ENCODE data around the gene ARID2.
A peak's percentile ranks its signal among the peaks of the same experiment; 100 is the strongest.

Gene ARID2

DNA sequence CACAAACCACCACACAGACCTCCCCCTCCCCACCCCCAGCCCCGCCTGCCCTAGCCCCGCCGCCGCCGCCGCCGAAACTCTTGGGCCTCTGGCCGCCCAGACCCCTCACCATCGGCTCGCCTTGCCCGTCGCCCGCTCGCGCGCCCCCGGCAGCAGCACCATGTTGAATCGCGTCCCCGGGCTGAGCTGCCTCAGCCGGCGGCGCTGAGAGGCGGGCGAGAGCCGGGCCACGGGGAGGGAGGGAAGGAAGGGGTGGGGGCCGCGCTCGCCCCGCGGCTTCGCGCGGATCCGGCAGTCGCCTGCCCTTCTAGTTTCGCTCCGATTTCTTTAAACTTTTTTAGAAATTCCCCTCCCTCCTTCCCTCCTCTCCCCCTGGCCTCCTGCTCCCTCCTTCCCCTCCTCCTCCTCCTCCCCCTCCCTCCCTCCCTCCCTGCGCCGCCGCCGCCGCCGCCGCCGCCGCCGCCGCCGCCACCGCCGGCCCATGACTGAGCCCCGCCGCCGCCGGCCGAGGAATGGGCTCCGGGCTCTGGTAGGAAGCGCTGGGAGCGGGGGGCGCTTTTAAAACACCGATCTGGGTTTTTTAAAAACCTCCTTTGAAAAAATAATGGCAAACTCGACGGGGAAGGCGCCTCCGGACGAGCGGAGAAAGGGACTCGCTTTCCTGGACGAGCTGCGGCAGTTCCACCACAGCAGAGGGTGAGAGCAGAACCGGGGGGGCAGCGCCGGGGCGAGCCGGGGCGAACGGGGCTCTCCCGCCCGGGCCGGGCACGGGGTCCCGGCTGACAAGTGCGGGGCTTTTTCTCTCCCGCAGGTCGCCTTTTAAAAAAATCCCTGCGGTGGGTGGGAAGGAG is at the start of gene ARID2:
Gene ARID2, plus strand, starts transcription at position 474 of the 851 bp plus-strand sequence. Its CDS starts 131 bp downstream, at position 605.
- peak; percentile 45 to 47 for DNase-seq (ENCODE audit: low read depth in 2 of 2)

DNA sequence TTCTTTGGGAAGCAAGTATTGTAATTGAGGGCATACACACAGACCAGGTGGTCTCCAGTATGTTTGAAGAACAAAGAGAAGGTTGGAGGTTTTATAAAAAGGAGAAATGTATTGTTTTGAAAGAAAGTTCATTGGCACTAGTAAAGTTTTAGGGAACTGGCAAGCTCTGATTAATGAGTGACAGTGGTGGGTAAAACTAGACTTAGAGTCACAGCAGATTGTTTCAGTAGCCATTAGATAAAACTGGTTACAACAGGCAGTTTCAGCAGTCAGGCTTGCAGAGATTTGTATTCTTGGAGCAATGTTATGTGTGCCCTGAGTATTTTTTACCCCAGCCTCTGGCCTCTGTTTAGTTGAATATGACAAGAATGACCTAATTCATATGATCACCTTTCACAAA is 49.1 kb upstream of the ARID2 start:
- no peak for DNase-seq (ENCODE audit: low read depth in 2 of 2)

- no peak for DNase-seq (ENCODE audit: low read depth in 2 of 2)
These were observed 48.0 kb upstream of the ARID2 start for GRCh38 chr12:45681465-45681864.

DNA sequence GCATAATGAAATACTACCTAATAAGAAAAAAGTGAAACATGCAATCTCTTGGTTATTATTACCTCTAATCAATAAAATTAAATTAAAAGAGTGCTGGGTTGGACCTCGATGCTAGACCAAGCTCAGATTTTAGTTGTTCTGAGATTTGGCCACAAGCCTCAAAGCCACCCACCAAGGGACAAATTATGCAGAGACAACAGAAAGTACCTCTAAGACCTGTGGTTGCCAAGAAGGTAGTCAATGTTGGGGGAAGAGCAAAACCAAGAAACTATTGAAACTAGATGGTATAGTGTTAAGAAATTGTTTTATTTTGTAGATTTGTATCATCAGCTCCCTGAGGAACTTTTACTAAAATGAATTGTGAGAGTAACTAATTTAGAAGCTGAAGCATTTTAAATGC is 43.8 kb upstream of the ARID2 start:
- no peak for DNase-seq (ENCODE audit: low read depth in 2 of 2)

GRCh38 chr12:45687081-45688015 is 42.2 kb upstream of the ARID2 start:
- no peak for DNase-seq (ENCODE audit: low read depth in 2 of 2)

- no peak for DNase-seq (ENCODE audit: low read depth in 2 of 2)
These were observed 41.3 kb upstream of the ARID2 start for GRCh38 chr12:45688183-45688582.

DNA sequence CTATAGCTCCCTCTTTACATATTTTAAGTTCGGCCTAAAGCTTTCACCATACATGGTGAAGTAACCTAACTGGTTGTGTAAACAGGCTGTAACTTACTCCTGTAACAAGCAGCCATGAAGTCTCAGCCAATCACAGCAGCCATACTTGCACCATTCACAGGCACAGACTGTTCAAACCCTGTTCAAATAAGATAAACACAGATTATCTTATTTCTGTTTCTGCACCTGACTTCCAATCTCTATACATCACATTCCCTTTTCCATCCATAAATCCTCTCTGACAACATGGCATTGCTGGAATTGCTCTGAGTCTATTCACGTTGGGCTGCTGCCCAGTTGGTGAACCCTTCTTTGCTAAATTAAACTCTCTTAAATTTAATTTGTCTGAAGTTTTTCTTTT is 34.5 kb upstream of the ARID2 start:
- DNase-seq (ENCODE audit: low read depth in 2 of 2): no peak

DNA sequence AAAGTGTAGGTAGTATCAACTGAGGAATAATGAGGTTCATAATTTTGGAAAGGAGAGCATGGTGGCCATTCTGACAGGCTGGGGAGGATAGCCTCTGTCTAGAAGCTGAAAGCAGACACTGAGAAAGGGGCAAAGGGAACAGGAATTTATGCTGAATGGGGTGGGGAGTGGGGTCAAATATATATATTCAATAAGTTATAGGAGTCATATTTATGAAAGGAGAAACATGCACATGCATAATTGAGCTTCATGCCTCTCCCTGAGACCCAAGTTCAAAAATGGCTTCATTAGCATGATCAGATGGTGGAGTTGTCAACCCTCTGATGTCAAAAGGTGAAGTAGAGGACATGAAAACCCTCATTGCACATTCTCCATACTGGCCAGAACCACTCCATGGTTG is 33.9 kb upstream of the ARID2 start:
- no peak for DNase-seq (ENCODE audit: low read depth in 2 of 2)

DNA sequence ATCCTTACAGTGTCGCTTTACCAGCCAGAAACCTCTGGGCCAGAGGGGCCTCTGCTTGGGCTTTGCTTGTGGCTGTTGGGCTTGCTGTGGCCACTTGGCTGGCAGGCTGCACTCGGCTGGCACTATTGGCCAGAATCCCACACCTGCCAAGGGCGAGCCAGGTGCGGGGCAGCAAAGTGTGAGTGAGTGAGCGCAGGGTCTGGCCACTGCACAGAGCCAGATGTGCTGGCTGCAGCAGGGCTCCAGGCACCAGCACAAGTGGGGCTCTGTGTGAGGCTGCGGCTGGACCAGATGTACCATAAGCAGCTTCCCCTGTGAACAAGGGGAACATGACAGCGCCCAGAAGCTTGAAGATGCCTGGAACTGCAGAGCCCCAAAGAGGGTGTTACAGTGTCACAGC is 33.5 kb upstream of the ARID2 start:
- no peak for DNase-seq (ENCODE audit: low read depth in 2 of 2)

DNA sequence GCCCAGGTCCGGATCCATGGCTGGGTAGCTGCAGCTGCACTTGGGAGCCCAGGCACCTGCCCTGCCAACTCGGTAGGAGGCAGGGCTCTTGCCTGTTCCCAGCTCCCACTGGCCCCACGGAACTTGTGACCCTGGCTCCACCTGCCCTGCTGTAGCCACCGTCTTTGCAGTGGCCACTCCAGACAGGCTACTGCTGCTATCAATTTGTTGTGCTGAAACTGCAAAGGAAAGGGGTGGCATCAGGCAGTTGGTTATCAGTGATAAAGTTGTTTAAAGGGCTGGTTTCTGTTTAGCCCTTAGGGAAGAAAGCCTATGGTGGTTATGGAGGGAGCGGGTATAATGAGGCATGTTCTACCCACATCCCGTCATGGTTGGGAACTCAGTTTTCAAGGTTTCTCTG is 32.1 kb upstream of the ARID2 start:
- DNase-seq (ENCODE audit: low read depth in 2 of 2): no peak

DNA sequence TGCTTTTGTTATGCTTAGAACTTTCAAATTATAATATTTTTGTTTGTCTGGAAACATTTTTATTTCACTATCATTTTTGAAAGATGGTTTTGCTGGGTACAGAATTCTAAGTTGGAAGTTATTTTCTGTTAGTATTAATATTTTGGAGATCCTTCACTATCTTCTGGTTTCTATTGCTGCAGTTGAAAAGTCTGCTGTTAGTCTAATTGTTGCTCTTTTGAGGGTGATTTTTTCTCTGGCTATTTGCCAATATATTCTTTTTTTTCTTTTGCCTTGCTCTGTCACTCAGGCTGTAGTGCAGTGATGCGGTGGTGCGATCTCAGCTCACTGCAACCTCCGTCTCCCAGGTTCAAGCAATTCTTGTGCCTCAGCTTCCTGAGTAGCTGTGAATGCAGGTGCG is 28.2 kb upstream of the ARID2 start:
- DNase-seq (ENCODE audit: low read depth in 2 of 2): no peak

DNA sequence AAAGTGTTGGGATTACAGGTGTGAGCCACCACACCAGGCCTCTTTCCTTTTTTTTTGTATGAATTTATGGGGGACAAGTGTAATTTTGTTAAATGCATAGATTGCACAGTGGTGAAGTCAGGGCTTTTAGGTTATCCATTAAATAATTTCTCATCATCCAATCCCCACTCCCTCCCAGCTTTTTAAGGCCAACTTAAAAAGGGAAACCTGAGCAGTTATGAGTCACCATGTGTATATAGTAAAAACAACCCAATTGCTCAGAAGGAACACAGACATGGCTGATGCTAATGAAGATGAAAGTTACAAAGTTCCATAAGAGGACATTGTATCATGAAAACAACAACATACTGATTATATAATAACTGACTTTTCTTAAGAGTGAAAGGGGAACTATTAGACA is 25.6 kb upstream of the ARID2 start:
- no peak for DNase-seq (ENCODE audit: low read depth in 2 of 2)

DNA sequence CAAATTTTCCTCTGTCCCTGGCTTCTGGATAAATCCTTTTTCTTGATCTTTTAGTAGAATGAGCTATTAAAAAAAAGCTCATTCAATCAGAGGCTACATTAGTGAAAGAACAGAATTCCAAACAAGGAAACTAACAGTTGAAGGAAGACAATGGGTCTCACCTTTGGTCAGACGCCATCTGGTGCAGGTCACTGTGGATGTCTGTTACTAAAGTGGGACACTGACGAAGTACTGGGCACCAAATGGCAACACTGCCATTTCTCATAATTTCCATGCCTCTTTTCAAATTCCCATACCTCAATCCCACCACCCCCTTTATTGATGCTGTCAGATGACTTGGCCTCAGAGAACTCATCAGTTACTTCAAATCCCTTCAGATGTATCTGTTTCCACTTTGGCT is 24.5 kb upstream of the ARID2 start:
- DNase-seq (ENCODE audit: low read depth in 2 of 2): no peak

- DNase-seq (ENCODE audit: low read depth in 2 of 2): no peak
These were observed 24.1 kb upstream of the ARID2 start for GRCh38 chr12:45705404-45705803.

- no peak for DNase-seq (ENCODE audit: low read depth in 2 of 2)
These were observed 22.2 kb upstream of the ARID2 start for GRCh38 chr12:45707241-45707857.

DNA sequence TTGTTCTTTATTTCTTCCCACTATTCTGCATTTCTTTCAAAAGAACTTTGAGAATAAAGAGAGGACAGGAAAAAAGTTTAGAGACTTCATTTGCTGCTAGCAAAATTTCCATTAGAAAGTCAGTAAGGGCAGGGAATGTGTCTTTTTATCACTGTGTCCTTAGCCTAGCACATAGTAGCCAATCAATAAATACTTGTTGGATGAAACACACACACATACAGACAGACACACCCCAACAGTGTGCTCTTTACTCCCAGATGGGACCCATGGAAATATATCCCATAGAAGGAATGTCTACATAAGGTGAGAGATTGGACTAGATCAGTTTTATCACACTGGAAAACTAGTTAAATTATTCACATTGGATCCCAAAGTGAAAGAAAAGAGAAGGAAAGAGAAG is 21.1 kb upstream of the ARID2 start:
- no peak for DNase-seq (ENCODE audit: low read depth in 2 of 2)

- no peak for DNase-seq (ENCODE audit: low read depth in 2 of 2)
These were observed 20.6 kb upstream of the ARID2 start for GRCh38 chr12:45708901-45709300.

DNA sequence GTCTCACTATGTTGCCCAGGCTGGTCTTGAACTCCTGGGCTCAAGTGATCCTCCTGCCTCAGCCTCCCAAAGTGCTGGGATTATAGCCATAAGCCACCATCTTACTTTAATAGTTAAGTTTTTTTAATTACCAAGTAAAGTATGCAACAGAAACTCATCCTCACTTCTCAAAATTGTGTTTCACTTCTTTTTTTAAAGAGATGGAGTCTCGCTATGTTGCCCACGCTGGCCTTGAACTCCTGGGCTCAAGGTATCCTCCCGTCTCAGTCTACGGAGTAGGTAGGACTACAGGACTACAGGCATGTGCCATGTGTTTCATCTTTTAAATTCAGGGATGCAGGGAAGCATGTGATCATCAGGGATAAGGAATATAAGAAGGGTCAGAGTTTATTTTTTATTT is 17.2 kb upstream of the ARID2 start:
- DNase-seq (ENCODE audit: low read depth in 2 of 2): no peak

GRCh38 chr12:45713078-45713477 is 16.4 kb upstream of the ARID2 start:
- no peak for DNase-seq (ENCODE audit: low read depth in 2 of 2)

DNA sequence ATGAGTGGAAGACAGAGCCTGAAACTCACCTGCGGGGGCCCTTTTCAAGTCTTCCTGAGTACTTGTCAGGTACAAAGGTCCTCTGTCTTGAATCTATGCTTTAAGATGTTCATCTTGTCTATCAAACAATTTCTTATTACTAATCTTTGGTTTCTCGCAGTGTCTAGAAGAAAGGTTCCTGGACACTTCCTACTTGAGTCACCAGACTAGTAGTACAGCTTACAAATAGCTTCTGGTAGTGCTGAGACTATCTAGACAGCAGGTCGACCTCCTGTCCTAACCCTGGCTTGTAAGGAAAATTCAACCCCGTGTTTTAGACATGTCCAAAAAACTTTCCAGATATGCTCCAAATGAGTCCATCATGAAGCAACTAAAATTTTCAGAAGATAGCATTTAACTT is 11.2 kb upstream of the ARID2 start:
- DNase-seq (ENCODE audit: low read depth in 2 of 2): no peak

GRCh38 chr12:45720069-45720468 is 9.4 kb upstream of the ARID2 start:
- DNase-seq (ENCODE audit: low read depth in 2 of 2): no peak

DNA sequence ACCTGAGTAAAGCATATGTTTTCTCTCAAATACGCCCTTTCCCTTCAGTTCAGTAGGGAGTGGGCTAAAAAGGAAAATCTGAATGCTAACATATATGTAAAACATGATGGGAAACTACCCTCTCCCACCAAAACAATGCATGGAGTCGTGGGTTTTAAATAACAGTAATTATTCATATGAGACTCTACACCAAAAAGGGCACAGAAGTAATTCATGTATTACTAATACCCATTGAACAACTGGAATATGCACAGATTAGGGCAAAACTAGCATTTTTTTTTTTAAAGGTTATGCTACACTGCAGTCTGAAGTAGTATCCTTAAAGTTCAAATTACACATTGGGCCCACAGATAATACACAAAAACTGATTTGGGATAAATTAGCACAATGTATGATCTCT is 8.1 kb upstream of the ARID2 start:
- no peak for DNase-seq (ENCODE audit: low read depth in 2 of 2)
